Mucosa of rectum (tissue), 2 donors: ENCODE data around the gene ANKRD44.
A peak's percentile ranks its signal among the peaks of the same experiment; 100 is the strongest.

Source experiments
- H3K27ac ChIP-seq, 2 donors: one replicate each; pipeline ENCODE4 v1.7.0; 2013; ENCODE audit warnings: inconsistent platforms in 2 of 2, low read depth in 2 of 2, low read length in 2 of 2
- H3K27me3 ChIP-seq, 2 donors: one replicate each; pipeline ENCODE4 v1.7.0; 2013; ENCODE audit warnings: low read length in 2 of 2; ENCODE audit not compliant: control insufficient read depth in 2 of 2, insufficient read depth in 2 of 2
- H3K36me3 ChIP-seq, 2 donors: one replicate each; pipeline ENCODE4 v1.7.0; 2013; ENCODE audit warnings: low read length in 2 of 2; ENCODE audit not compliant: control insufficient read depth in 2 of 2, insufficient read depth in 2 of 2
- H3K4me1 ChIP-seq, 2 donors: one replicate each; pipeline ENCODE4 v1.7.0; 2013; ENCODE audit warnings: low read length in 2 of 2, mild to moderate bottlenecking in 1 of 2; ENCODE audit not compliant: control insufficient read depth in 2 of 2, insufficient read depth in 2 of 2
- H3K4me3 ChIP-seq, 2 donors: one replicate each; pipeline ENCODE4 v1.7.0; 2013; ENCODE audit warnings: low read length in 2 of 2
- H3K9ac ChIP-seq, 2 donors: one replicate each; pipeline ENCODE4 v1.7.0; 2013; ENCODE audit warnings: low read length in 2 of 2, low read depth in 1 of 2, mild to moderate bottlenecking in 1 of 2
- H3K9me3 ChIP-seq, 2 donors: one replicate each; pipeline ENCODE4 v1.7.0; 2013; ENCODE audit warnings: low read length in 2 of 2; ENCODE audit not compliant: control insufficient read depth in 2 of 2
- donor health status: healthy.
- donor health status: Normal muscosa, but diverticular disease.

Gene ANKRD44

DNA sequence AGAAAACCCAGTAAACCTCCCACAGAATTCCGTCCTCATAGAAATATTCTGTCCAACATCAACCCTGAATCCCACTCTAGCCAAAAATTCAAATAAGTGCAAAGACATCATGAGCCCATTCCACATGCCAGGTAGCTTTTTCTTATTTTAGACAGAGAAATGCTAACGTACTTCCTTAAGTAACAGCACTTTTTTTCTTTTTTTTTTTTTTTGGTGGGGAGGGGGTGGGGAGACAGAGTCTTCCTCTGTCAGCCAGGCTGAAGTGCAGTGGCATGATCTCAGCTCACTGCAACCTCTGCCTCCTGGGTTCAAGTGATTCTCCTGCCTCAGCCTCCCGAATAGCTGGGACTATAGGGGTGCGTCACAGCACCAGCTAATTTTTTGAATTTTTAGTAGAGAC, 45.5 kb downstream of the ANKRD44 start:
- Histone ChIP-seq H3K27me3 (no peaks in the 10 kb centered on the region), H3K9me3 (no peaks in the 10 kb centered on the region), H3K9ac (no peak overlapping the region), H3K27ac (no peak overlapping the region), H3K36me3 (no peaks in the 10 kb centered on the region), H3K4me3 (no peak overlapping the region), H3K4me1 (peaks cover 7 to 10% of the 10 kb centered on the region in 2 donors)

DNA sequence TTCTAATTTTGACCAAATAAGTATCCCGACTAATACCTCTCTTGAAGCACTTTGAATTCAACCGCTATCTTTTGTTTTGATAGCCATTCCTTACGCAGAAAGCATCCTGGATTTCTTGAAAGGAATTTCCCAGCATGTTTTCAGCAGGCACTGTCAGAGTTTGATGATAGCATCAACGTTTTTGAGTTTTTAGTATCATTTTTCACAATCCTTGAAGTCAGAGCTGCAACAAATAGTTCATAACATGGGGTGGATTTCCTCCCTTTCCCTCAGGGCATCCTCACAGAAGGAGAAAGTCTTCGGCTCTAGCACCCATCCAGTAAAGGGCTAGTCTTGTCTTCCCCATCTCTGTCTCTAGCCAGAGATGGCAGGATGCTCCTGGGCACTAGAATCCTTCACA, 46.2 kb downstream of the ANKRD44 start:
- no peak overlapping the region for H3K27ac ChIP-seq
- H3K27me3 ChIP-seq: no peaks in the 10 kb centered on the region
- no peaks in the 10 kb centered on the region for H3K36me3 ChIP-seq
- no peaks in the 10 kb centered on the region for H3K9me3 ChIP-seq
- H3K4me3 ChIP-seq: no peak overlapping the region
- peaks cover 7 to 10% of the 10 kb centered on the region in 2 donors for H3K4me1 ChIP-seq
- H3K9ac ChIP-seq: no peak overlapping the region

DNA sequence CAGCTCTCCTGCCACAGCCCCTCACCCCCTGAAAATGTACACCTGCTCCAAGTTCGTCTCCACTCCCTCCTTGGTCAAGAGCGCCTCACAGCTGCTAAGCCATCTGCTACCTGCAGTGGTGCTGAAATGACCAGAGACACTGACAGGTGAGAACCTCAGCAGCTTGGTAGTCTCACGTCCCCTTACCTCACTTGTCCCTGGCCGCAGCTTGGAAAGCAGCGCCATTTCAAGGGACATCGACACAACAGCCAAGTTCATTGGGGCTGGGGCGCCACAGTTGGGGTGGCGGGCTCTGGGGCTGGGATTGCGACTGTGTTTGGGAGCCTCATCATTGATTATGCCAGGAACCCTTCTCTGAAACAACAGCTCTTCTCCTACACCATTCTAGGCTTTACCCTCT, 47.5 kb downstream of the ANKRD44 start:
- H3K9ac ChIP-seq: no peak overlapping the region
- no peak overlapping the region for H3K27ac ChIP-seq
- peaks cover 5 to 10% of the 10 kb centered on the region in 2 donors for H3K4me1 ChIP-seq
- no peak overlapping the region for H3K4me3 ChIP-seq
- H3K36me3 ChIP-seq: no peaks in the 10 kb centered on the region
- H3K9me3 ChIP-seq: no peaks in the 10 kb centered on the region
- no peaks in the 10 kb centered on the region for H3K27me3 ChIP-seq

DNA sequence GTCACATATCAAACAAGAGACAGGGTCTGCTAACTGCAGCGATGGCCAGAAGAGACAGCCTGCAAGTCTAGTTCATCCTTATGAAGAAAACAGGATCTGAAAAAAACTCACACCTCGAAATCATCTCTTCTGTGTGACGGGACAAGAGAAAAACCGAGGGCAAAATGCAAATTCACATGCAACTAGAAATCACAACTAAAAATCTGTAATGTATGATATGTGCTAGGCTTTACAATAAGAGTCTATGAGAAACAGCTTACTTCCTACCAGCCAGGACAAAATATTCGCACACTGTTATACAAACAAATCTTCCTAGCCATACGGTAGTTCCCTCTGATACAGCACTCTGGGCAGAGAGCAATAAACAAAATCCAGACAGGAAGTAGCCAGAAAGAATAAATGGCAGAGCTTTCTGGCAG, 48.8 kb downstream of the ANKRD44 start:
- Histone ChIP-seq H3K27ac (peak overlapping the region; percentile 35 to 68), H3K27me3 (no peaks in the 10 kb centered on the region), H3K9me3 (no peaks in the 10 kb centered on the region), H3K4me3 (peak overlapping the region; percentile 13 to 39), H3K4me1 (peaks cover 5 to 10% of the 10 kb centered on the region in 2 donors), H3K9ac (peak overlapping the region; percentile 15 to 17), H3K36me3 (no peaks in the 10 kb centered on the region)

DNA sequence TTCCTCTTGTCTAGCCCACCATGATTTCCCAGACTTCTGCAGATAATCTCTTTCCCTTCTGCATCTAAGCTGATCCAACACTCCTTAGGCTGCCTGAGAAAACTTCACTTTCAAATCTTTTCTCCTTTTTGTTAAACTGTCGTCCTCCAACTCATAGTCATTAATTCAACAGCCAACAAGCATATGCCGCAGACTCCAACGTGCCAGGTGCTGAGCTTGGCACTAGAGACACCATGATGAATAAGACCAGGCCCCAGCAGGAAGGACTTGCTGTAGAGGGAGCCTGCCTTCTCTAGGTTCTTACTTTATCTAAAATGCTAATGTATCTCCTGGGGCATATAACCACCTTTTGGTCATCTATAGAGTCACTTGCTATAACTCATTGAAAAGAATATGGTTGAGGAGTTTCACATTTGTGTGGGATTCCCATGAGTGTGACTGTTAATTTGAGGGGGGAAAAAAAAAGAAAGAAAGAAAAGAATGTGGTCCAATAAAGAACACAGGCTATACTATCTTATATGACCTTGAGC, 51.0 kb downstream of the ANKRD44 start:
- H3K4me3 ChIP-seq: no peak overlapping the region
- no peak overlapping the region for H3K9ac ChIP-seq
- no peaks in the 10 kb centered on the region for H3K27me3 ChIP-seq
- H3K9me3 ChIP-seq: no peaks in the 10 kb centered on the region
- H3K4me1 ChIP-seq: peaks cover 11 to 14% of the 10 kb centered on the region in 2 donors
- H3K36me3 ChIP-seq: no peaks in the 10 kb centered on the region
- no peak overlapping the region for H3K27ac ChIP-seq

DNA sequence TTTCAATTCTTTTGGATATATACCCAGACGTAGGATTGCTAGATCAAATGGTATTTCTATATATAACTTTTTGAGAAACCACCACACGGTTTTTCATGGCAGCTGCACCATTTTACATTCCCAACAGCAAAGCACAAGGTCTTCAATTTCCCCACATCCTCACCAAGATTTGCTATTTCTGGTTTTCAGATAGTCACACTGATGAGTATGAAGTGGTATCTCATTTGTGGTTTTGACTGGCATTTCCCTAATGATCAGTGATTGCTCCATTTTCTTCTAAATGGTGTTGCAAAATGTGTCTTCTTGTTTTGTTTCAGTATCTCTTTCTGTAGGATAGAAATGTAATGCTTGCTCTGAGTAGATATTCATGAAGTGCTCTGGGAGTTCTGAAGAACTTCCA, 52.0 kb downstream of the ANKRD44 start:
- Histone ChIP-seq H3K4me1 (peaks cover 11 to 12% of the 10 kb centered on the region in 2 donors), H3K36me3 (no peaks in the 10 kb centered on the region), H3K9ac (no peak overlapping the region), H3K27me3 (no peaks in the 10 kb centered on the region), H3K9me3 (no peaks in the 10 kb centered on the region), H3K4me3 (no peak overlapping the region), H3K27ac (no peak overlapping the region)

DNA sequence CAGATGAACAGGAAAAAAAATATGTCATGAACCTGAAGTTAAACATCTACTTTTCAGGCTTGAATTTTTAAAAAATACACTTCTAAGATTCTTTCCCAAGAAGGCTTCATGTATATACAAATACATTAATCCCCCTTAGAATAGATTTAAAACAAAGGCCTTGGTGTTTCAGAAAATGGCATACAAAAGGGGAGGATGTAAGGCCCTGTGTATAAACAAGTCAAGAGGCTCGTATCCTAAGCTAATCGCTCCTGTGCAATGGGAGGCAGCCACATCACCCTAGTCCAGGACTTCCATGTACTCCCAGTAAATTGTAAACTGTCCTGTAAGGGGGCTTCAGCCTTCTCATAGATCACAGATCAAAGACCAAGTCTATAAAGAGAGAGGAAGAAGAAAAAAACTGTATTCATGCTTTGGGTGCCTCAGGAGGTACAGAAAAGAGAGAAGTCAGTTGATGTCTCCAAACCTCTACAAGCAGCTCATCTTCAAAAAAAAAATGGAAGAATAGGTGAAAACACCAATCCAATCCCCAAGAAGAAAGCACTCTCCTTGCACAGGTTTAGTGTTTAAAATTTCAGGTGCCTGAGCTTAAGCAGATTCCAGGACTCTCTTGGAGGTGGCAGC, 53.9 kb downstream of the ANKRD44 start:
- H3K4me1 ChIP-seq: peaks cover 6 to 8% of the 10 kb centered on the region in 2 donors
- no peak overlapping the region for H3K4me3 ChIP-seq
- no peaks in the 10 kb centered on the region for H3K36me3 ChIP-seq
- peak overlapping the region; percentile 57 to 69 for H3K27ac ChIP-seq
- no peak overlapping the region for H3K9ac ChIP-seq
- no peaks in the 10 kb centered on the region for H3K9me3 ChIP-seq
- H3K27me3 ChIP-seq: no peaks in the 10 kb centered on the region

DNA sequence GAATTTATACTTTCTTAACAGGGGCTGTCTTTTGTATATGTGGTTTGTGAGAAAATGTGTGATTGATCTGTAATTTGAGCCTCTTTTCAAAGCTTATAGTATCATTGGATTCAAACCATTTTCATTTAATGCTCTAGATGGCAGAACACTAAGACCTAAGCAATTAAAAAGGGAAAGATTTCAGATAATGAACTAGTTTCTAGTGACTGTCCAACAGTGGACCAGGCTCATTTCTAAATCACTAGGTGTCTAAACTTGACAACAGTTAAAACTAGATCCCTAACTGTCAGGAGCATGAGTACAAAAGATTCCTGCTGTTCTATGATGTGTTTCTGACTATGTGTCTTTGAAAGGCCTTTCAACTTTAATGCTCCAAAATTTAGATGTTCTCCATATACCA, 54.6 kb downstream of the ANKRD44 start:
- no peak overlapping the region for H3K9ac ChIP-seq
- H3K27ac ChIP-seq: peak overlapping the region; percentile 57 to 69
- H3K27me3 ChIP-seq: no peaks in the 10 kb centered on the region
- no peaks in the 10 kb centered on the region for H3K9me3 ChIP-seq
- H3K36me3 ChIP-seq: no peaks in the 10 kb centered on the region
- peak overlapping the region in 1 of 2 donors; percentile 37 for H3K4me3 ChIP-seq
- H3K4me1 ChIP-seq: peaks cover 5 to 6% of the 10 kb centered on the region in 2 donors

DNA sequence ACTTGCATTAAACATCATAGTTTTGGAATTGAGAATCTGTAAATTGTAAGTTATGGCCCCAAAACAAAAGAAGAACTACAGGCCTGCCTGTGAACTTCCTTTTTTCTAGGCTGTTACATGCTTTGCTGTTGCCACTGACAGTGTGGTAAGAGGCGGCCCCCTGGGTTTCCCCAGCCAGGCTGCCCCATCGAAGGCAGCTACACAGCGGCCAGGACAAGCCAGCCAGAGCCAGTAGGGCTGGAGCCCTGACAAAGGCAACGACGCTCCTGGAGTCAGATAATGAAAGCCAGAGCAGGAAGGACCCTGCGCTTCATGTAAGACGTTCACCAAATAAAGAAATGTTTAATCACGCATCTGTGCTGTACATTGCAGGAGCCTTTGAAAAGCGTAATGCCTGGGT, 55.0 kb downstream of the ANKRD44 start:
- peak overlapping the region; percentile 57 to 69 for H3K27ac ChIP-seq
- no peaks in the 10 kb centered on the region for H3K36me3 ChIP-seq
- H3K9me3 ChIP-seq: no peaks in the 10 kb centered on the region
- peak overlapping the region in 1 of 2 donors; percentile 11 for H3K9ac ChIP-seq
- peaks cover 5 to 6% of the 10 kb centered on the region in 2 donors for H3K4me1 ChIP-seq
- peak overlapping the region in 1 of 2 donors; percentile 37 for H3K4me3 ChIP-seq
- no peaks in the 10 kb centered on the region for H3K27me3 ChIP-seq

DNA sequence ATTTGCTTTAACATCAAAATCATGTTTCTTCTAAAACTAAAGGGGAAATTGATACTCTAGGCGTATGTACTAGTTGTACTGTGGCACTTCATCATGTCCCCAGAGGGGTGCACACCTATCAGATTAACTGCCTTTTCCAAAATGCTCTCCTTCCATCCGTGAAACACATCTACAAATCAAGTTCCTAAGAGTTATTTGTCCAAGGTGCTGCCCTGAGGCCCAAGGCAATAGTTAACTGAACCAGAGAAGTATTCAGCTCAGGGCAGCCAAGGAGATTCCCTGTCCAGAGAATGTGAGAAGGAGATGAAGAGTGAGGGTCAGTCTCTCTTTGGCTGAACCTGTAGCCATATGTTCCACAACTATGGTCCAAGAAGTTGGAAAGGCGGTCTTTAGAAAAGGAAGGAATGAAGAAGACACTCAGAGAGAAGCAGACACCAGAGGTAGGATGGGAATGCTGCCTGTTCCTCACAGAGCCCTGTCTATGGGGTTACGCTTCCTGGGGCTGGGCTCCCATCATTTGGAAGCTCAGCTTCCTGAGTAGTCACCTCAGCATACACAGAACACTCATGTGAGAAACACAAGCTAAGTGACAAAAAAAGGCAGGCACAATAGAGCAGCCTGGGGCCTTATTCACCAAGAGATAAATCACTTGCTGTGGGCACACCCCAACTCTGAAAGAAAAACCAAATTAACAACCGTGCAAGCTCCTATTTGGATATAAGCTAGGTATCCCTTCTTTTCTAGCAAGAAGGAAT, 55.6 kb downstream of the ANKRD44 start:
- no peaks in the 10 kb centered on the region for H3K27me3 ChIP-seq
- peaks cover 5 to 9% of the 10 kb centered on the region in 2 donors for H3K4me1 ChIP-seq
- H3K36me3 ChIP-seq: no peaks in the 10 kb centered on the region
- H3K9me3 ChIP-seq: no peaks in the 10 kb centered on the region
- no peak overlapping the region for H3K4me3 ChIP-seq
- H3K9ac ChIP-seq: peak overlapping the region in 1 of 2 donors; percentile 11
- H3K27ac ChIP-seq: peak overlapping the region; percentile 44 to 69
